PFSK-1 (cell line): Measurements from ENCODE around the gene LDB2.

Experiments
- FOXP2 ChIP-seq: optimal IDR thresholded peaks from 2 replicates; pipeline ENCODE3; 2011; ENCODE audit warnings: borderline replicate concordance, control low read depth, inconsistent platforms; ENCODE audit not compliant: insufficient read depth; ENCODE audit errors: extremely low read length, extremely low read depth
- POLR2AphosphoS5 ChIP-seq: IDR thresholded peaks from 2 replicates; pipeline ENCODE4 v1.6.1; 2012; ENCODE audit warnings: low read depth, mild to moderate bottlenecking, control low read depth, low read length, moderate library complexity
- REST ChIP-seq, 2 experiments: IDR thresholded peaks; 2 replicates each; pipeline versions ENCODE4 v1.6.1 to v1.8.0; 2011 to 2012; ENCODE audit warnings: low read depth in 2 of 2, low read length in 2 of 2, control low read depth in 1 of 2, inconsistent platforms in 1 of 2, mild to moderate bottlenecking in 1 of 2, moderate library complexity in 1 of 2; ENCODE audit not compliant: insufficient read depth in 1 of 2
- SIN3A ChIP-seq: IDR thresholded peaks from 2 replicates; pipeline ENCODE4 v1.6.1; 2012; ENCODE audit warnings: mild to moderate bottlenecking, low read length, moderate library complexity, borderline replicate concordance; ENCODE audit not compliant: insufficient read depth
- TAF1 ChIP-seq: IDR thresholded peaks from 2 replicates; pipeline ENCODE4 v1.6.1; 2012; ENCODE audit warnings: low read length, control low read depth, borderline replicate concordance; ENCODE audit not compliant: insufficient read depth

Gene LDB2

GRCh38 chr4:16710198-16710597 is 188.2 kb downstream of the LDB2 start:
- TF ChIP-seq TAF1 (no peak), POLR2AphosphoS5 (no peak), SIN3A (no peak), REST (IDR thresholded peaks at IDR 0.05; ENCODE audit: insufficient read depth in 1 of 2, low read depth in 2 of 2, low read length in 2 of 2) (no peak), FOXP2 (no peak)

GRCh38 chr4:16707874-16708273 is 190.6 kb downstream of the LDB2 start:
- no peak for TF ChIP-seq SIN3A
- no peak for TF ChIP-seq TAF1
- TF ChIP-seq FOXP2: no peak
- TF ChIP-seq POLR2AphosphoS5: no peak
- TF ChIP-seq REST (IDR thresholded peaks at IDR 0.05; ENCODE audit: insufficient read depth in 1 of 2, low read depth in 2 of 2, low read length in 2 of 2): no peak

- TF ChIP-seq POLR2AphosphoS5 (no peak), TAF1 (no peak), SIN3A (no peak), FOXP2 (no peak), REST (IDR thresholded peaks at IDR 0.05; ENCODE audit: insufficient read depth in 1 of 2, low read depth in 2 of 2, low read length in 2 of 2) (no peak)
Observed at GRCh38 chr4:16706251-16706650, 192.2 kb downstream of the LDB2 start.

- TF ChIP-seq TAF1 (no peak), FOXP2 (no peak), SIN3A (no peak), REST (IDR thresholded peaks at IDR 0.05; ENCODE audit: insufficient read depth in 1 of 2, low read depth in 2 of 2, low read length in 2 of 2) (no peak), POLR2AphosphoS5 (no peak)
Observed at GRCh38 chr4:16705341-16705740, 193.1 kb downstream of the LDB2 start.

- TF ChIP-seq REST (IDR thresholded peaks at IDR 0.05; ENCODE audit: insufficient read depth in 1 of 2, low read depth in 2 of 2, low read length in 2 of 2) (no peak), POLR2AphosphoS5 (no peak), FOXP2 (no peak), TAF1 (no peak), SIN3A (no peak)
Observed at GRCh38 chr4:16704489-16704888, 194.0 kb downstream of the LDB2 start.
